NB4 (cell line): ENCODE measurements around the gene ADCY5.

Experiments
- DNase-seq: peaks from one replicate; pipeline ENCODE4 v3.0.0; 2010; ENCODE audit warnings: low read depth
- H3K4me3 ChIP-seq: one replicate; pipeline ENCODE4 v1.5.1; 2011; ENCODE audit warnings: mild to moderate bottlenecking, low read depth, low read length, moderate library complexity
- MYC ChIP-seq: IDR thresholded peaks from 2 replicates; pipeline ENCODE4 v1.6.1; 2011; ENCODE audit warnings: low read depth, low read length
- POLR2A ChIP-seq: IDR thresholded peaks from 2 replicates; pipeline ENCODE4 v1.6.1; 2011; ENCODE audit warnings: mild to moderate bottlenecking; ENCODE audit not compliant: insufficient read length; ENCODE audit errors: extremely low read depth
- TF ChIP-seq, protein P1 (sequence below): IDR thresholded peaks from 2 replicates; pipeline ENCODE4 v1.6.1; 2011; ENCODE audit warnings: low read depth, low read length
- TF ChIP-seq, protein P2 (sequence below): IDR thresholded peaks from one replicate; pipeline ENCODE4 v1.5.1; 2012; ENCODE audit warnings: low read depth, low read length

The ADCY5 gene

DNA sequence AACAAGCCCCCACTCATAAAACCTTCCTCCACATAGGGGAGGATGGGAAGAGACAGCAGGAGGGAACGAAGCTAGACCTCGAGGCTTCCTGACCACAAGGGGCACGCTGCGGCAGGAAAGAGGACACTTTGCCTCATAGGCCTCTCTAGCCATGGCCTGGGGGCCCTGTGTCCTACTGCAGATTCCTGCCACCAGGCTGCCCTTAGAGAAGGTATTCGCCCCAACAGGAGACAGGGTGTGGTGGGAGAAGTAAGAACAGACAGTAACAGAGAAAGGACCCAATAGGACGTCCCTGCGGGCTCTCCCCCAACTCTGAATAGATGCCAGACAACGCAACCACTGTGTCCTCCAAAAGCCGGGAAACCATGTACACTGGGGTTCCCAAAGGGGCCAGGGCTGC, 36.8 kb downstream of the ADCY5 start:
- H3K4me3 ChIP-seq = no peak overlapping the region
- no peak for DNase-seq
- TF ChIP-seq MYC (no peak), POLR2A (no peak)
- TF ChIP-seq, protein P1, sequence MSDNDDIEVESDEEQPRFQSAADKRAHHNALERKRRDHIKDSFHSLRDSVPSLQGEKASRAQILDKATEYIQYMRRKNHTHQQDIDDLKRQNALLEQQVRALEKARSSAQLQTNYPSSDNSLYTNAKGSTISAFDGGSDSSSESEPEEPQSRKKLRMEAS = no peak
- TF ChIP-seq, protein P2, sequence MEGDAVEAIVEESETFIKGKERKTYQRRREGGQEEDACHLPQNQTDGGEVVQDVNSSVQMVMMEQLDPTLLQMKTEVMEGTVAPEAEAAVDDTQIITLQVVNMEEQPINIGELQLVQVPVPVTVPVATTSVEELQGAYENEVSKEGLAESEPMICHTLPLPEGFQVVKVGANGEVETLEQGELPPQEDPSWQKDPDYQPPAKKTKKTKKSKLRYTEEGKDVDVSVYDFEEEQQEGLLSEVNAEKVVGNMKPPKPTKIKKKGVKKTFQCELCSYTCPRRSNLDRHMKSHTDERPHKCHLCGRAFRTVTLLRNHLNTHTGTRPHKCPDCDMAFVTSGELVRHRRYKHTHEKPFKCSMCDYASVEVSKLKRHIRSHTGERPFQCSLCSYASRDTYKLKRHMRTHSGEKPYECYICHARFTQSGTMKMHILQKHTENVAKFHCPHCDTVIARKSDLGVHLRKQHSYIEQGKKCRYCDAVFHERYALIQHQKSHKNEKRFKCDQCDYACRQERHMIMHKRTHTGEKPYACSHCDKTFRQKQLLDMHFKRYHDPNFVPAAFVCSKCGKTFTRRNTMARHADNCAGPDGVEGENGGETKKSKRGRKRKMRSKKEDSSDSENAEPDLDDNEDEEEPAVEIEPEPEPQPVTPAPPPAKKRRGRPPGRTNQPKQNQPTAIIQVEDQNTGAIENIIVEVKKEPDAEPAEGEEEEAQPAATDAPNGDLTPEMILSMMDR = no peak

DNA sequence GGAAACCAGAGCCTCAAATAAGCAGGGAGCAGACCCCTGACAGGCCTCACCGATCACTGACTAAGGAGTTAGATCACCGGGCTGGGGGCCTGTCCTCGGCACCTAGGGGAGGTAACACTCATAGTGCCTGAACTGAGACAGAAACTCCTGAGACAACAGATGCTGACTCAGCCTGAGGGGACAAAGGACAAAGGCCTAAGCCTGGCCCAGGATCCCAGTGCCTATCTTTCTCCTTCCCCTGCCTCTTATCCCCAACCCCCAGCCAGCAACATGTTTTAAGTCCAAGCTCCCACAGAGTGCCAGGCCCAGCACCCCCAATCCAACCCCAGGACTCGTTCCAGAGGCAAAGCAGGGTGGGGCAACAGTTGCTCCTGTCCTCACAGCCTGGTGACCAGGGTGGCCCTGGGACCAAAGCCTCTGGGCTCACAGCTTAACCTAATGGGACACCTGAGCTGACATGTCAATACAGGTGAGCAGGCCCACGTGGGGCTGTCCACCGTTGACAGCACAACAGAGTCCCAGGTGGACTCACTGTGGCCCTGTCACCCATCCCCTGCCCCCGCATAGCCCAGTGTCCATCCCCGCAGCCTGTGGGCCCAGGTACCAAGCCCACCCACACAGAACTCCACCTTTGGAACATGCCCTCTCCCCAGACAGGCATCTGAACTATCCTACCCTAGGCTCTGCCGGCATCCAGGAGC, 37.4 kb downstream of the ADCY5 start:
- TF ChIP-seq, protein P1 = no peak
- no peak for TF ChIP-seq POLR2A
- TF ChIP-seq, protein P2 = no peak
- DNase-seq = no peak
- H3K4me3 ChIP-seq = no peak overlapping the region

DNA sequence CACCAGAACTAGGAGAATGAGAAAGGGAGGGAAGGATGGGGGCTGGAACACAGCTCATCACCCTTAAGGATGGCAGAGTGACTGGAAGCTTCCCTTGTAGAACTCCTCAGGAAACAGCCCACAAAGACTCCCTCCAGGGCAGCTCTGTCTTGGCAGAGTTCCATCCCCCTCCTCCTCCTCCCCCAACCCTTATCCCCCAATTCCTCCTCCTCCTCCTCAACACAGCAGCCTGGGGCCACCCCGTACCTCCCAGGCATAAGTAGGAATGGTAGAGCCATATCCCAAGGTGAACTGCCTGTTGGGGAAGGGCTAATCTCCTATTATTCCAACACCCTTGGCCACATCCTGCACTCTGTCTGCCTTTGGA, 38.8 kb downstream of the ADCY5 start:
- no peak overlapping the region for H3K4me3 ChIP-seq
- DNase-seq = no peak
- TF ChIP-seq MYC (no peak), POLR2A (no peak)
- TF ChIP-seq, protein P2 = no peak
- TF ChIP-seq, protein P1 = no peak

DNA sequence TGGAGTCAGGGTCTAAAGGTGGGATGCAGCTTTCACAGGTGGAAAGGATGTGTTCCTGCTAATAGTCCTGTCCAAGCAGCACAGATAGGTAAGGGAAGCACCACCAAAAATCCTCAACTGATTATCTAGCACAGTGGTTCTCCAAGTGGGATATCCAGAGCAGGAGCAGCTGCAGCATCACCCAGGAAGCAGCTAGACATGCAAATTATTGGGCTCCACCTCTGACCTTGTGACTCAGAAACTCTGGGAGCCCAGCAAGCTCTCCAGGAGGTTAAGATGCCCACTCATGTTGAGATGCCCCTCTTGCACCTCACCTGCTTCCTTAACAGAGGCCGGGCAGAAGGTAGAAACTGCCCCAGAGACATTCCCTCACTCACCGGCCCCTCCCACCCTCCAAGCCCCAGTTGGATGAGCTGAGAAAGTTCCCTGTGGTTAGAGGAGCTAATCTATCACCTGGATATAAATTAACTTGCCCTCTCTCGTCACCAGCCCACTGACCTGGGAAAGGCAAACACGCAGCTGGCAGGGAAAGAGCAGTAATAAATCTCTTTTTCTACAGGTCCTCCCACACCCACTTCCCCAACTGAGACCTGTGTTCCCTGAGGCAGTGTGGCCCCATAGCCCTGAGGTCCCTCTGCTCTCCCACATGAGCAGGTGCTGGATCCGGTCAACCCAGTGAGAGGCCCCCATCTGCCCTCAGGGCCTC, 39.3 kb downstream of the ADCY5 start:
- no peak for DNase-seq
- TF ChIP-seq, protein P2 = no peak
- TF ChIP-seq POLR2A = no peak
- no peak for TF ChIP-seq MYC

DNA sequence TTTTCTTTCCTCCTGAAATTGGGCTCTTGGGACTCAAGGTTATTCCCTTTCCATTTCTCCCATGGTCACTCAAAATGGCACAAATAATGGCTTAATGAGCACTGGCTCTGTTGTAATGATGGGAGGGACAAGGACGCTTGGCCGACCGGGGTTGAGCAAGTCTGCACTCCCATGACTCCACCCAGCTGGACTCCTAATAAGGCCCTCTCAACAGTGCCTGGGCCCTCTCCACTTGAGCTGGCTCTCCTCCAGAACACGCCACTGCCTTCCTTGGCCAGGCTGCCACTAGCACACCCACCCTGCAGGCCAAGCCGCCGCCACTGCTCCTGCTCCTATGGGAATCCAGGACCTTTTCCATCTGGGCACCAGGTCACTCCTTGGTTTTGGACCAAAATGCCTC, 42.3 kb downstream of the ADCY5 start:
- TF ChIP-seq, protein P2 = no peak
- TF ChIP-seq POLR2A (no peak), MYC (no peak)
- TF ChIP-seq, protein P1 = no peak
- no peak overlapping the region for H3K4me3 ChIP-seq
- no peak for DNase-seq

More for the DNA sequence above, 39.3 kb downstream of the ADCY5 start:
- no peak overlapping the region for H3K4me3 ChIP-seq
